H9 (cell line): Measurements from ENCODE around the gene ZNF576. TPM values are rescaled to one million over a fixed set of nuclear protein-coding genes. Genes with fewer than 3 reads are reported as not detected.
A peak's percentile ranks its signal among the peaks of the same experiment; 100 is the strongest.
"Not testable (repeated sequence)": the region's sequence is repeated elsewhere in the genome, so short reads cannot be mapped to it uniquely, and the experiment has no call there.

Experiments
- DNase-seq: peaks from one replicate; pipeline ENCODE4 v3.0.0-alpha.2; 2017
- H2AFZ ChIP-seq: one replicate; pipeline ENCODE4 v1.6.1; 2013; ENCODE audit warnings: mild to moderate bottlenecking, low read length, control low read depth, moderate library complexity
- H2AK5ac ChIP-seq: 2 replicates; pipeline ENCODE4 v1.6.1; 2013; ENCODE audit warnings: low read length, control low read depth, mixed read lengths; ENCODE audit not compliant: insufficient read length
- H2BK120ac ChIP-seq: one replicate; pipeline ENCODE4 v1.6.1; 2013; ENCODE audit warnings: low read depth, mild to moderate bottlenecking, low read length, control low read depth, inconsistent platforms; ENCODE audit not compliant: poor library complexity, severe bottlenecking
- H2BK12ac ChIP-seq: 2 replicates; pipeline ENCODE4 v1.6.1; 2013; ENCODE audit warnings: low read length, control low read depth, mixed read lengths, low read depth; ENCODE audit not compliant: insufficient read length
- H2BK15ac ChIP-seq: 2 replicates; pipeline ENCODE4 v1.6.1; 2013; ENCODE audit warnings: low read depth, low read length, control low read depth
- H2BK20ac ChIP-seq: one replicate; pipeline ENCODE4 v1.6.1; 2013; ENCODE audit warnings: low read depth, mild to moderate bottlenecking, low read length, control low read depth, inconsistent platforms; ENCODE audit not compliant: poor library complexity, severe bottlenecking
- H2BK5ac ChIP-seq: 2 replicates; pipeline ENCODE4 v1.6.1; 2013; ENCODE audit warnings: low read length, control low read depth, mixed read lengths; ENCODE audit not compliant: insufficient read length
- H3K14ac ChIP-seq: 2 replicates; pipeline ENCODE4 v1.6.1; 2013; ENCODE audit warnings: low read length, control low read depth; ENCODE audit not compliant: insufficient read depth
- H3K18ac ChIP-seq: 2 replicates; pipeline ENCODE4 v1.6.1; 2013; ENCODE audit warnings: low read depth, mild to moderate bottlenecking, mixed read lengths, low read length, control low read depth; ENCODE audit not compliant: insufficient read length
- H3K23ac ChIP-seq: 2 replicates; pipeline ENCODE4 v1.6.1; 2013; ENCODE audit warnings: low read length, control low read depth, mixed read lengths, low read depth; ENCODE audit not compliant: insufficient read length
- H3K23me2 ChIP-seq: 2 replicates; pipeline ENCODE4 v1.6.1; 2013; ENCODE audit warnings: low read depth, mild to moderate bottlenecking, mixed read lengths, low read length, control low read depth; ENCODE audit not compliant: insufficient read length, poor library complexity, severe bottlenecking
- H3K27ac ChIP-seq: 2 replicates; pipeline ENCODE4 v1.5.1; 2013; ENCODE audit warnings: low read length, control low read depth, mixed read lengths, low read depth; ENCODE audit not compliant: insufficient read length
- H3K27me3 ChIP-seq: 2 replicates; pipeline ENCODE4 v1.6.1; 2013; ENCODE audit warnings: low read length, control low read depth, inconsistent platforms; ENCODE audit not compliant: insufficient read depth
- H3K4ac ChIP-seq: 2 replicates; pipeline ENCODE4 v1.6.1; 2013; ENCODE audit warnings: low read depth, mild to moderate bottlenecking, control low read depth, inconsistent platforms, low read length, moderate library complexity
- H3K4me1 ChIP-seq: 2 replicates; pipeline ENCODE4 v1.6.1; 2013; ENCODE audit warnings: low read length, control low read depth, inconsistent platforms; ENCODE audit not compliant: insufficient read depth
- H3K4me2 ChIP-seq: 2 replicates; pipeline ENCODE4 v1.6.1; 2013; ENCODE audit warnings: low read length, control low read depth, mixed read lengths; ENCODE audit not compliant: insufficient read length, insufficient read depth
- H3K56ac ChIP-seq: 2 replicates; pipeline ENCODE4 v1.6.1; 2013; ENCODE audit warnings: low read depth, mild to moderate bottlenecking, mixed read lengths, low read length, control low read depth; ENCODE audit not compliant: insufficient read length
- H3K79me1 ChIP-seq: 2 replicates; pipeline ENCODE4 v1.6.1; 2013; ENCODE audit warnings: low read depth, mild to moderate bottlenecking, moderate library complexity, low read length, control low read depth, inconsistent platforms; ENCODE audit not compliant: insufficient read depth, poor library complexity, severe bottlenecking
- H3K79me2 ChIP-seq: 2 replicates; pipeline ENCODE4 v1.6.1; 2013; ENCODE audit warnings: low read length, control low read depth, inconsistent platforms; ENCODE audit not compliant: insufficient read depth
- H3K9ac ChIP-seq: 2 replicates; pipeline ENCODE4 v1.6.1; 2013; ENCODE audit warnings: low read length, control low read depth, mixed read lengths; ENCODE audit not compliant: insufficient read length; ENCODE audit errors: extremely low read depth
- H3K9me3 ChIP-seq: one replicate; pipeline ENCODE4 v1.6.1; 2013; ENCODE audit warnings: low read depth, low read length, inconsistent platforms; ENCODE audit not compliant: control insufficient read depth
- H3T11ph ChIP-seq: one replicate; pipeline ENCODE4 v1.6.1; 2013; ENCODE audit warnings: mild to moderate bottlenecking, low read length, control low read depth, inconsistent platforms
- H4K20me1 ChIP-seq: one replicate; pipeline ENCODE4 v1.6.1; 2013; ENCODE audit not compliant: control insufficient read depth, insufficient read length, insufficient read depth
- H4K5ac ChIP-seq: 2 replicates; pipeline ENCODE4 v1.6.1; 2013; ENCODE audit warnings: low read depth, mild to moderate bottlenecking, mixed read lengths, low read length, control low read depth; ENCODE audit not compliant: insufficient read length
- H4K8ac ChIP-seq: replicated peaks from 2 replicates; pipeline ENCODE4 v1.6.1; 2013; ENCODE audit warnings: low read length, control low read depth, mixed read lengths, low read depth; ENCODE audit not compliant: insufficient read length
- H4K91ac ChIP-seq: 2 replicates; pipeline ENCODE4 v1.6.1; 2013; ENCODE audit warnings: low read depth, mild to moderate bottlenecking, moderate library complexity, mixed read lengths, low read length, control low read depth; ENCODE audit not compliant: insufficient read length
- H3K27ac Mint-ChIP-seq, 3 experiments: 2 replicates in 2 of 3; 3 replicates in 1 of 3; pipeline ENCODE4 v1.8.0; 2020 to 2021; ENCODE audit warnings: mixed read lengths in 3 of 3, mild to moderate bottlenecking in 1 of 3, moderate library complexity in 1 of 3
- H3K27me3 Mint-ChIP-seq: 2 replicates; pipeline ENCODE4 v1.8.0; 2021; ENCODE audit warnings: low read depth, mild to moderate bottlenecking, moderate library complexity, mixed read lengths
- H3K36me3 Mint-ChIP-seq, 3 experiments: 2 replicates in 2 of 3; 3 replicates in 1 of 3; pipeline ENCODE4 v1.8.0; 2020 to 2021; ENCODE audit warnings: low read depth in 3 of 3, mixed read lengths in 3 of 3; ENCODE audit not compliant: insufficient read depth in 1 of 3
- H3K4me1 Mint-ChIP-seq, 2 experiments: 2 replicates each; pipeline ENCODE4 v1.8.0; 2020; ENCODE audit warnings: mixed read lengths in 2 of 2
- H3K4me3 Mint-ChIP-seq, 2 experiments: 2 replicates in 1 of 2; 3 replicates in 1 of 2; pipeline ENCODE4 v1.8.0; 2020 to 2021; ENCODE audit warnings: mild to moderate bottlenecking in 2 of 2, mixed read lengths in 2 of 2, moderate library complexity in 1 of 2
- H3K9me3 Mint-ChIP-seq, 2 experiments: 2 replicates in 1 of 2; 3 replicates in 1 of 2; pipeline ENCODE4 v1.8.0; 2020; ENCODE audit warnings: mild to moderate bottlenecking in 2 of 2, mixed read lengths in 2 of 2, moderate library complexity in 1 of 2
- CTCF ChIP-seq: fragments of 200-600 bp; sonication (generic); conservative IDR thresholded peaks from 3 replicates; pipeline ENCODE4 v1.8.0; 2021; ENCODE audit warnings: antibody characterized with exemption, mild to moderate bottlenecking
- WGBS: extraction: QIAGEN DNeasy Blood & Tissue Kit; methylation state at CpG from one replicate; pipeline ENCODE4 v1.1.7; 2013; ENCODE audit warnings: missing lambda C conversion rate, low lambda C conversion rate, mixed read lengths; ENCODE audit not compliant: insufficient read length; ENCODE audit errors: extremely low coverage; 5-methylcytosine and 5-hydroxymethylcytosine counted together
- total RNA-seq: library from RNA; stranded (reverse); gene quantifications from 2 replicates; pipeline ENCODE4 v1.2.1, GENCODE V29; 2021

Gene ZNF576
- total RNA-seq, 1 experiment from 2014 or later = 19.7 TPM

- Mint-ChIP-seq H3K27ac (peak overlapping the region in 1 of 3 experiments; percentile 40; a peak in 1 of 7 replicates), H3K36me3 (peaks cover 41 to 55% (median 46%) of the 10 kb centered on the region in 3 experiments), H3K9me3 (peaks cover 13 to 24% of the 10 kb centered on the region in 2 experiments), H3K27me3 (peaks cover 5% of the 10 kb centered on the region), H3K4me3 (no peak overlapping the region), H3K4me1 (peaks cover 2 to 3% of the 10 kb centered on the region in 2 experiments; a peak in 2 of 4 replicates)
- Histone ChIP-seq H3K79me1 (no peaks in the 10 kb centered on the region), H4K5ac (no peak overlapping the region), H4K91ac (no peak overlapping the region), H3K23ac (no peak overlapping the region), H3K79me2 (no peaks in the 10 kb centered on the region), H3K4me2 (no peak overlapping the region), H2BK15ac (no peak overlapping the region), H4K8ac (no peak overlapping the region), H2BK20ac (no peak overlapping the region), H3K18ac (no peak overlapping the region), H3K23me2 (no peaks in the 10 kb centered on the region), H3K9me3 (no peaks in the 10 kb centered on the region), H3K4ac (no peak overlapping the region), H3K14ac (no peak overlapping the region), H3K9ac (no peak overlapping the region), H2BK5ac (no peak overlapping the region), H4K20me1 (no peaks in the 10 kb centered on the region), H3K56ac (no peak overlapping the region), H2BK120ac (no peak overlapping the region), H3K27me3 (no peaks in the 10 kb centered on the region), H2AFZ (no peak overlapping the region), H2AK5ac (no peak overlapping the region), H3T11ph (no peak overlapping the region), H2BK12ac (no peak overlapping the region), H3K4me1 (no peaks in the 10 kb centered on the region), H3K27ac (no peak overlapping the region)
- no CpG with 5 or more reads among the region's 2 CpGs for WGBS
- TF ChIP-seq CTCF = no peak
- no peak for DNase-seq
These were observed 53.1 kb downstream of the ZNF576 start for GRCh38 chr19:43649514-43649913.

GRCh38 chr19:43650276-43650675 lies 53.9 kb downstream of the ZNF576 start:
- H3K4me3 Mint-ChIP-seq, H4K8ac ChIP-seq, H2AK5ac ChIP-seq, H3K18ac ChIP-seq, H4K91ac ChIP-seq, H3K27me3 ChIP-seq, H2BK15ac ChIP-seq, H2AFZ ChIP-seq, H3K27ac Mint-ChIP-seq, H3K56ac ChIP-seq, H3K4me1 Mint-ChIP-seq, H4K5ac ChIP-seq, H2BK20ac ChIP-seq, H3K79me1 ChIP-seq, H3K4me1 ChIP-seq, H3K23ac ChIP-seq, H3K27me3 Mint-ChIP-seq, H3T11ph ChIP-seq, DNase-seq, H3K4me2 ChIP-seq, H4K20me1 ChIP-seq, H3K9me3 ChIP-seq, H3K27ac ChIP-seq, H2BK120ac ChIP-seq, H2BK12ac ChIP-seq, H3K23me2 ChIP-seq, H3K79me2 ChIP-seq, H3K9ac ChIP-seq, H3K4ac ChIP-seq, H2BK5ac ChIP-seq, H3K14ac ChIP-seq: not testable (repeated sequence)
- WGBS = no CpG with 5 or more reads among the region's 7 CpGs
- peaks cover 13 to 22% of the 10 kb centered on the region in 2 experiments for H3K9me3 Mint-ChIP-seq
- peaks cover 47 to 63% (median 52%) of the 10 kb centered on the region in 3 experiments for H3K36me3 Mint-ChIP-seq
